SK-N-SH (cell line): ENCODE measurements around the gene PCNX1. TPM values are rescaled to one million over a fixed set of nuclear protein-coding genes. Genes with fewer than 3 reads are reported as not detected.

Source experiments
- CTCF ChIA-PET: fragments of 300-600, 350-600 bp; formaldehyde crosslinking; extraction: SDS; loops from one replicate; lab custom pipeline; 2021; lab: Yijun Ruan, JAX
- POLR2A ChIA-PET: fragments of 350-600 bp; sonication (Branson Sonifier 250); formaldehyde crosslinking; extraction: SDS; loops from one replicate; lab custom pipeline; 2020; ENCODE audit warnings: antibody characterized with exemption, inconsistent platforms; lab: Yijun Ruan, JAX
- DNase-seq: peaks from one replicate; pipeline ENCODE4 v3.0.0; 2012
- H2AFZ ChIP-seq: fragments of 200-600 bp; sonication (generic); 2 replicates; pipeline ENCODE4 v1.8.1; 2016; ENCODE audit warnings: antibody characterized with exemption, mild to moderate bottlenecking, low read depth
- H3F3A ChIP-seq: fragments of 200-600 bp; sonication (generic); replicated peaks from 2 replicates; pipeline ENCODE3; 2016; ENCODE audit warnings: antibody characterized with exemption, mild to moderate bottlenecking; ENCODE audit not compliant: insufficient read depth
- H3K27ac ChIP-seq, 2 experiments: fragments of 200-500 bp in 1 of 2; fragments of 200-600 bp in 1 of 2; sonication (Bioruptor generic) in 1 of 2; sonication (generic), shearing (Covaris generic) in 1 of 2; 2 replicates each; pipeline versions ENCODE4 v1.5.1 to v1.6.1; 2014 to 2016; ENCODE audit warnings: low read depth in 2 of 2, inconsistent platforms in 1 of 2, low read length in 1 of 2, mild to moderate bottlenecking in 1 of 2, mixed read lengths in 1 of 2
- H3K27me3 ChIP-seq: fragments of 200-600 bp; sonication (generic), shearing (Covaris generic); 2 replicates; pipeline ENCODE4 v1.6.1; 2016; ENCODE audit warnings: mixed run types; ENCODE audit not compliant: insufficient read depth
- H3K36me3 ChIP-seq, 2 experiments: fragments of 200-500 bp in 1 of 2; fragments of 200-600 bp in 1 of 2; sonication (Bioruptor generic) in 1 of 2; sonication (generic) in 1 of 2; replicated peaks in 1 of 2; 2 replicates each; pipeline versions ENCODE3 to v1.5.1; 2014 to 2016; ENCODE audit warnings: low read length in 1 of 2, mild to moderate bottlenecking in 1 of 2; ENCODE audit not compliant: insufficient read depth in 2 of 2, control insufficient read depth in 1 of 2
- H3K4me1 ChIP-seq, 2 experiments: fragments of 200-500 bp in 1 of 2; fragments of 200-600 bp in 1 of 2; sonication (Bioruptor generic) in 1 of 2; sonication (generic), shearing (Covaris generic) in 1 of 2; 2 replicates each; pipeline versions ENCODE4 v1.5.1 to v1.6.1; 2014 to 2016; ENCODE audit warnings: low read depth in 1 of 2, low read length in 1 of 2, mixed run types in 1 of 2; ENCODE audit not compliant: insufficient read depth in 2 of 2, control insufficient read depth in 1 of 2
- H3K4me2 ChIP-seq: fragments of 200-600 bp; sonication (generic), shearing (Covaris generic); 2 replicates; pipeline ENCODE4 v1.6.1; 2017; ENCODE audit warnings: mixed run types
- H3K4me3 ChIP-seq, 2 experiments: fragments of 200-500 bp in 1 of 2; fragments of 200-600 bp in 1 of 2; sonication (Bioruptor generic) in 1 of 2; sonication (generic), shearing (Covaris generic) in 1 of 2; 2 replicates each; pipeline versions ENCODE4 v1.5.1 to v1.8.1; 2014 to 2016; ENCODE audit warnings: low read depth in 2 of 2, inconsistent platforms in 1 of 2, low read length in 1 of 2, mild to moderate bottlenecking in 1 of 2, mixed read lengths in 1 of 2, moderate library complexity in 1 of 2
- H3K79me2 ChIP-seq: fragments of 200-600 bp; sonication (generic); 2 replicates; pipeline ENCODE4 v1.8.1; 2017; ENCODE audit warnings: mild to moderate bottlenecking; ENCODE audit not compliant: insufficient read depth
- H3K9ac ChIP-seq: fragments of 200-600 bp; sonication (generic); 2 replicates; pipeline ENCODE4 v1.6.1; 2017; ENCODE audit warnings: mixed run types
- H3K9me2 ChIP-seq: fragments of 200-600 bp; sonication (generic); 2 replicates; pipeline ENCODE4 v1.6.1; 2017; ENCODE audit warnings: mixed run types
- H3K9me3 ChIP-seq: fragments of 200-600 bp; sonication (generic); 2 replicates; pipeline ENCODE4 v1.6.1; 2017; ENCODE audit warnings: mixed run types, mild to moderate bottlenecking, moderate library complexity
- H4K20me1 ChIP-seq: fragments of 200-600 bp; sonication (generic); 2 replicates; pipeline ENCODE4 v1.6.1; 2017; ENCODE audit warnings: mild to moderate bottlenecking, mixed run types; ENCODE audit not compliant: insufficient read depth
- ELF1 ChIP-seq: IDR thresholded peaks from 2 replicates; pipeline ENCODE4 v1.4.0; 2012
- FOSL2 ChIP-seq: IDR thresholded peaks from 2 replicates; pipeline ENCODE4 v1.4.0; 2012; ENCODE audit warnings: low read depth, mild to moderate bottlenecking, moderate library complexity, borderline replicate concordance
- NRF1 ChIP-seq: IDR thresholded peaks from 2 replicates; pipeline ENCODE4 v1.6.1; 2012; ENCODE audit warnings: low read depth, mild to moderate bottlenecking, low read length
- RFX5 ChIP-seq: IDR thresholded peaks from 2 replicates; pipeline ENCODE4 v1.6.1; 2012; ENCODE audit warnings: mild to moderate bottlenecking, improper control_type of control experiment, low read length
- RXRA ChIP-seq: IDR thresholded peaks from 2 replicates; pipeline ENCODE4 v1.4.0; 2012; ENCODE audit warnings: low read depth, mild to moderate bottlenecking, borderline replicate concordance
- SIN3A ChIP-seq: IDR thresholded peaks from 2 replicates; pipeline ENCODE4 v1.6.1; 2012; ENCODE audit warnings: low read depth, mild to moderate bottlenecking, low read length, moderate library complexity, borderline replicate concordance
- WGBS: methylation state at CpG from one replicate; pipeline ENCODE4 v1.1.6; 2017; ENCODE audit warnings: low lambda C conversion rate; 5-methylcytosine and 5-hydroxymethylcytosine counted together
- polyA plus RNA-seq, 3 experiments: library from polyadenylated mRNA; depleted of rRNA; stranded (reverse); fragments of >200 nt; gene quantifications; 2 replicates each; pipeline ENCODE4 v1.2.3, GENCODE V29; 2012
- TF ChIP-seq, protein P1 (sequence below): IDR thresholded peaks from 2 replicates; pipeline ENCODE4 v1.4.0; 2012; ENCODE audit warnings: low read depth, borderline replicate concordance
- TF ChIP-seq, protein P2 (sequence below): IDR thresholded peaks from 2 replicates; pipeline ENCODE4 v1.4.0; 2012; ENCODE audit warnings: low read depth
- TF ChIP-seq, protein P3 (sequence below): IDR thresholded peaks from 2 replicates; pipeline ENCODE4; 2012

The PCNX1 gene
- polyA plus RNA-seq, 1 of the 3 experiments (the other 2 are of a cell fraction), result 9.4 TPM

GRCh38 chr14:70917633-70918032 is 10.4 kb downstream of the PCNX1 start:
- no peaks in the 10 kb centered on the region for H3K9me3 ChIP-seq
- no peaks in the 10 kb centered on the region for H3K9me2 ChIP-seq
- peaks cover 98% of the 10 kb centered on the region for H3K79me2 ChIP-seq
- ChIA-PET CTCF (interaction anchor here (1.0 to 1.1 kb wide), 2 partner anchors 10 to 11 kb away, joined by 4 to 5 read pairs; partner anchors contain the start of gene PCNX1), POLR2A (no interaction called here)
- 94% methylated on average over 1 of the region's 1 CpG for WGBS
- TF ChIP-seq RFX5, result peak; percentile 72
- TF ChIP-seq SIN3A, result no peak
- H3K36me3 ChIP-seq, result peaks cover 3 to 8% of the 10 kb centered on the region in 2 experiments
- no peak overlapping the region for H2AFZ ChIP-seq
- peaks cover 90% of the 10 kb centered on the region for H4K20me1 ChIP-seq
- no peak for DNase-seq
- peaks cover 0 to 22% of the 10 kb centered on the region in 2 experiments; a peak in 3 of 4 replicates for H3K4me1 ChIP-seq
- no peak overlapping the region for H3K27ac ChIP-seq
- no peak overlapping the region for H3K4me2 ChIP-seq
- peaks cover 15% of the 10 kb centered on the region for H3F3A ChIP-seq
- no peak overlapping the region for H3K4me3 ChIP-seq
- H3K9ac ChIP-seq, result no peak overlapping the region
- no peaks in the 10 kb centered on the region for H3K27me3 ChIP-seq

DNA sequence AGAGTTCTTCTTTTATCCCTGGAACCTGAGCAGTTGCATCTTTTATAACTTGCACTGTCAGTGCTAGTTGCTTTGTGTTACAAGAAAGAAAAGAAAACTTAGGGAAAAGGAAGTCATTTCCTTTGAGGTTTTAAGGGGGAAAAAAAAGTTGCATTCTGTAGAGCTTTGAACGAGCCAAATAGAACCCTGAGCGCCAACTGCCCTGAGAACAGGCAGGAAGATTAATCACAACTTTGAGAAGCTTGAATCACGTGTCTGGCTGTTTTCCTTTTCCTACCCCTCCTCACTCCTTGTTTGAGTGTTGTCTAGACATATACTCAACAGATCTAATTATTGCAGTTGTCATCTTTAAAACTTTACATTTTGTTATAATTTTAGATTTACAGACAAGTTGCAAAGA is 12.5 kb downstream of the PCNX1 start:
- Histone ChIP-seq H3K4me2 (peak overlapping the region; percentile 4; the same call in 1 of the 2 replicates), H3K9me2 (no peaks in the 10 kb centered on the region), H3K4me1 (peaks cover 0 to 22% of the 10 kb centered on the region in 2 experiments; a peak in 3 of 4 replicates), H4K20me1 (peaks cover 86% of the 10 kb centered on the region), H3K4me3 (no peak overlapping the region), H3K27me3 (no peaks in the 10 kb centered on the region), H3F3A (peaks cover 15% of the 10 kb centered on the region), H3K36me3 (peaks cover 3 to 8% of the 10 kb centered on the region in 2 experiments), H3K9me3 (no peaks in the 10 kb centered on the region), H3K27ac (peak overlapping the region; percentile 30 to 46; a peak in 3 of 4 replicates), H3K79me2 (peaks cover 98% of the 10 kb centered on the region), H3K9ac (no peak overlapping the region), H2AFZ (no peak overlapping the region)
- ChIA-PET CTCF (interaction anchor here (1.1 to 2.1 kb wide), 2 partner anchors 12 to 52 kb away, joined by 5 to 6 read pairs; partner anchors contain the start of gene PCNX1), POLR2A (no interaction called here)
- no peak for DNase-seq
- WGBS, result 20% methylated on average over 3 of the region's 3 CpGs
- TF ChIP-seq, protein P1, sequence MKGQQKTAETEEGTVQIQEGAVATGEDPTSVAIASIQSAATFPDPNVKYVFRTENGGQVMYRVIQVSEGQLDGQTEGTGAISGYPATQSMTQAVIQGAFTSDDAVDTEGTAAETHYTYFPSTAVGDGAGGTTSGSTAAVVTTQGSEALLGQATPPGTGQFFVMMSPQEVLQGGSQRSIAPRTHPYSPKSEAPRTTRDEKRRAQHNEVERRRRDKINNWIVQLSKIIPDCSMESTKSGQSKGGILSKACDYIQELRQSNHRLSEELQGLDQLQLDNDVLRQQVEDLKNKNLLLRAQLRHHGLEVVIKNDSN, result peak; percentile 71; the same call in 1 of the 2 replicates
- TF ChIP-seq, protein P2, sequence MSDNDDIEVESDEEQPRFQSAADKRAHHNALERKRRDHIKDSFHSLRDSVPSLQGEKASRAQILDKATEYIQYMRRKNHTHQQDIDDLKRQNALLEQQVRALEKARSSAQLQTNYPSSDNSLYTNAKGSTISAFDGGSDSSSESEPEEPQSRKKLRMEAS, result peak; percentile 64
- TF ChIP-seq ELF1, result no peak
- peak; percentile 3; the same call in 1 of the 2 replicates for TF ChIP-seq FOSL2
- no peak for TF ChIP-seq RXRA
- TF ChIP-seq, protein P3, sequence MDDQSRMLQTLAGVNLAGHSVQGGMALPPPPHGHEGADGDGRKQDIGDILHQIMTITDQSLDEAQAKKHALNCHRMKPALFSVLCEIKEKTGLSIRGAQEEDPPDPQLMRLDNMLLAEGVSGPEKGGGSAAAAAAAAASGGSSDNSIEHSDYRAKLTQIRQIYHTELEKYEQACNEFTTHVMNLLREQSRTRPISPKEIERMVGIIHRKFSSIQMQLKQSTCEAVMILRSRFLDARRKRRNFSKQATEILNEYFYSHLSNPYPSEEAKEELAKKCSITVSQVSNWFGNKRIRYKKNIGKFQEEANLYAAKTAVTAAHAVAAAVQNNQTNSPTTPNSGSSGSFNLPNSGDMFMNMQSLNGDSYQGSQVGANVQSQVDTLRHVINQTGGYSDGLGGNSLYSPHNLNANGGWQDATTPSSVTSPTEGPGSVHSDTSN, result peak; percentile 75

DNA sequence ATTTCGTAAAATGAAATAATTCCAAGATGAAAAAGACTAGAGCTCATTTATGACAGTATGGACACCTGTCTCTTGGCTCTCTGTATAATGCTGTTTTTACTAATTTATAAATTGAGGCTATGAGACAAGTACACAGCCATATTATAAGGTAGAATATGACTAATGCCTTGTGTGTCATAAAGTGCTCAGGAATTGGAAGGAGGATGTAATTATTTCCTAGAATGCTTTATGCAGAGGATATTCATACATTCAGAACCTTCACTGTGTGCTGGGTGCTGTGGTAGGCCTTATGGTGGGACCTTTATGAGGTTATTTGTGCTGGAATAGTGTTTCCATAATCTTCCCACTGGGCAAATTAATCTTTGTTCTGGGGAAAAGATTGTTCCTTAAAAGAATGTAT is 13.3 kb downstream of the PCNX1 start:
- Histone ChIP-seq H3K9me2 (no peaks in the 10 kb centered on the region), H3K4me2 (no peak overlapping the region), H3K4me3 (no peak overlapping the region), H3F3A (peaks cover 15% of the 10 kb centered on the region), H3K27ac (peak overlapping the region in 1 of 2 experiments; percentile 46; a peak in 3 of 4 replicates), H3K9me3 (no peaks in the 10 kb centered on the region), H3K36me3 (peaks cover 3 to 8% of the 10 kb centered on the region in 2 experiments), H3K4me1 (peaks cover 0 to 22% of the 10 kb centered on the region in 2 experiments; a peak in 3 of 4 replicates), H3K9ac (no peak overlapping the region), H3K79me2 (peaks cover 98% of the 10 kb centered on the region), H2AFZ (no peak overlapping the region), H4K20me1 (peaks cover 85% of the 10 kb centered on the region), H3K27me3 (no peaks in the 10 kb centered on the region)
- TF ChIP-seq NRF1, result no peak
- 79% methylated on average over 1 of the region's 1 CpG for WGBS
- CTCF ChIA-PET, result interaction anchor here (1.3 kb wide), 1 partner anchor 13 kb away, joined by 4 read pairs; the partner anchor contains the start of gene PCNX1
- POLR2A ChIA-PET, result no interaction called here
- no peak for DNase-seq
